ENCODE measurements around the gene PRKG1.

Gene PRKG1

DNA sequence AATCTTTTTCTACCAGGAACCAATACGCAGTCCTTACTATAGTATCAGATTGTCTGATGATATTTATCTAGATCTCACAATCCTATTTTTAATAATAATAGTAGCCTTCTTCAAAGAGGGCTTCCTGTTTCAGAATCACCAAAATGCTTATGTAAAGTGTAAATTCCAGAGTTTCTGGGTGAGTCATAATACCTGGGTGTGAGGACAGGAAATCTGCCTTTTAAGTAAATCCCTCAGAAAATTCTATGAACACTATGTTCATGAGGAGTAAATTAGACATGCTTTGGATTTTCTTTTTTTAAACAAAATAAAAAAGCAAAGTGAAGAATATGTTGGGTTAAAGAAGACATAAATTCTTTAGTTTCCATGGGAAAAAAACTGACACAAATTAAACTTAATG lies 1260.3 kb downstream of the PRKG1 start:
- Histone ChIP-seq H3K36me3 (no peaks in the 10 kb centered on the region), H3K9me3 (ENCODE audit: severe bottlenecking) (no peaks in the 10 kb centered on the region), H3K27ac (no peak overlapping the region), H3K27me3 (ENCODE audit: insufficient read depth, low read depth, severe bottlenecking) (no peaks in the 10 kb centered on the region), H3K4me3 (ENCODE audit: low read depth, low read length) (no peak overlapping the region)
- no peak for DNase-seq
- no peak for TF ChIP-seq CTCF (IDR thresholded peaks at IDR 0.05; ENCODE audit: low read depth, low read length)

GRCh38 chr10:52335665-52336064 lies 1261.4 kb downstream of the PRKG1 start:
- H3K36me3 ChIP-seq = no peaks in the 10 kb centered on the region
- H3K27ac ChIP-seq = no peak overlapping the region
- DNase-seq = no peak
- no peaks in the 10 kb centered on the region for H3K9me3 ChIP-seq (ENCODE audit: severe bottlenecking)
- no peak overlapping the region for H3K4me3 ChIP-seq (ENCODE audit: low read depth, low read length)
- no peaks in the 10 kb centered on the region for H3K27me3 ChIP-seq (ENCODE audit: insufficient read depth, low read depth, severe bottlenecking)
- no peak for TF ChIP-seq CTCF (IDR thresholded peaks at IDR 0.05; ENCODE audit: low read depth, low read length)

GRCh38 chr10:52337225-52337624 lies 1262.9 kb downstream of the PRKG1 start:
- no peaks in the 10 kb centered on the region for H3K27me3 ChIP-seq (ENCODE audit: insufficient read depth, low read depth, severe bottlenecking)
- no peaks in the 10 kb centered on the region for H3K9me3 ChIP-seq (ENCODE audit: severe bottlenecking)
- no peaks in the 10 kb centered on the region for H3K36me3 ChIP-seq
- H3K27ac ChIP-seq = no peak overlapping the region
- DNase-seq = no peak
- TF ChIP-seq CTCF (IDR thresholded peaks at IDR 0.05; ENCODE audit: low read depth, low read length) = no peak
- H3K4me3 ChIP-seq (ENCODE audit: low read depth, low read length) = no peak overlapping the region

DNA sequence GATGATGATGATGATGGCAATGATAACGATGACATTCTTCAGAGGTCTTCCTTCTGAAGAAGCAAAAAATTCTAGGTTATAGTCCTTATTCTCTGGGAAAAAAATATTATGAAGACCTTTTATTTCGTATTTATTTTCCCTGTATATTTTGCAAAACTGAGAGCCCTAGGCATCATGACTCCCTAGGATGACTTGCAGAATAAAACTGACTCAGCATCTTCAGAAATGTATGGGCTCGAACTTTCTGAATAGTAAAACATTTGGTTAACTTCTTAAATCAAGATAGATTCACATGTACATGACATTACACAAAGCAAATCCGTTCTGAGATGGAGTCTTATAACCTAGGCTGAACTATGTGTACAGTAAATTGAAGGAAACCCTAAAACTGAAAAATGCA lies 1269.2 kb downstream of the PRKG1 start:
- H3K27me3 ChIP-seq (ENCODE audit: insufficient read depth, low read depth, severe bottlenecking) = peaks cover 2% of the 10 kb centered on the region
- H3K9me3 ChIP-seq (ENCODE audit: severe bottlenecking) = no peaks in the 10 kb centered on the region
- H3K36me3 ChIP-seq = no peaks in the 10 kb centered on the region
- H3K4me3 ChIP-seq (ENCODE audit: low read depth, low read length) = no peak overlapping the region
- no peak overlapping the region for H3K27ac ChIP-seq
- no peak for TF ChIP-seq CTCF (IDR thresholded peaks at IDR 0.05; ENCODE audit: low read depth, low read length)
- no peak for DNase-seq

DNA sequence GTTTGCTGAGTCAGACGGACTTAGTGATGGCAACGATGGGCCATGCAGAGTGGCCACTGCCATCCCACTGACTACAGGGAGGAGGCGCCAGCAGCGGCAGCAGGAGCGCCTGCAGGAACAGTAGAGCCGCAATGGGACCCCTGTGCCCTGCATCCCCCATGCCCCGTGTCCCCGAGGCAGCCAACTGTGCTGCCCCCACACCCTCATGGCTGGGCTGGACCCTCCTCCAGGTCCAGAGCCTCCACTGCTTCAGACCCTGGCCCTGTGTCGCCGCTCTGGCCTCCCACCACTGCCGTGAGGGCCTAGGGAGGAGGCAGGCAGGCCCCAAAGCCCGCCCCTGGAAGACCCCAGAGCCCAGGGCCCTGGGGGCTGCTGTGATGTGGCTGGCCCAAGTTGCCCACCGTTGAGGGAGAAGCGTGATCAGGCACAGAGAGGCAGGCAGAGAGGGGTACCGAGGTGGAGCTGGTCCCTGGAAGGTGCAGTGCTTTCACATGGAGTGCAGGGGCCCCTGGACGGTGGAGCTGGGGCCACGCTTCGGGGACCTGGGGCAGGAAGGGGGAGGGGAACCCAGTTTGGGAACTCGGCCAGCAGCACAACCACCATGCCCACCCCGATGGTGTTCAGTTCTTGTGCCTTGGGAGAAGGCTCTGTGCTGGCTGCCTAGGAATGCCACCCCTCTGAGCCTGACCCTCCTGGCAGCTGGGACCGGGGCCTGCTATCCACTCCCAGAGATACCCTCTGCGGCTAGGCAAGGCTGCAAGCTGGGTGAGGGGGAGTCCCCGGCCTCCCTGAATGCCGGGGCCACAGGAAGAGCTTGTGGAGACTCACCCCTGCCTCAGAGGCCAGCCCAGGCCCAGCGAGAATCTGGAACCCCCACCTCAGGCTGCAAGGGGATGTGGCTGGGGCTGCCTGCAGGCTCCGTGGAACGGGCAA lies 1272.4 kb downstream of the PRKG1 start:
- TF ChIP-seq CTCF (IDR thresholded peaks at IDR 0.05; ENCODE audit: low read depth, low read length) = no peak

GRCh38 chr10:52347327-52347667 lies 1273.0 kb downstream of the PRKG1 start:
- no peak for TF ChIP-seq CTCF (IDR thresholded peaks at IDR 0.05; ENCODE audit: low read depth, low read length)
- H3K36me3 ChIP-seq = no peaks in the 10 kb centered on the region
- H3K9me3 ChIP-seq (ENCODE audit: severe bottlenecking) = no peaks in the 10 kb centered on the region
- H3K4me3 ChIP-seq (ENCODE audit: low read depth, low read length) = no peak overlapping the region
- no peak overlapping the region for H3K27ac ChIP-seq
- no peak for DNase-seq
- peaks cover 2% of the 10 kb centered on the region for H3K27me3 ChIP-seq (ENCODE audit: insufficient read depth, low read depth, severe bottlenecking)

More for the DNA sequence above, 1272.4 kb downstream of the PRKG1 start:
- Histone ChIP-seq H3K36me3 (no peaks in the 10 kb centered on the region), H3K27ac (no peak overlapping the region), H3K9me3 (ENCODE audit: severe bottlenecking) (no peaks in the 10 kb centered on the region), H3K27me3 (ENCODE audit: insufficient read depth, low read depth, severe bottlenecking) (peaks cover 2% of the 10 kb centered on the region), H3K4me3 (ENCODE audit: low read depth, low read length) (no peak overlapping the region)
- DNase-seq = no peak

Data from WERI-Rb-1 (cell line).